GM08714 (cell line): ENCODE measurements around the gene HCAR1.

ENCODE experiments used
- H3K4me3 ChIP-seq: fragments of 200-500 bp; sonication (Bioruptor generic); 2 replicates; pipeline ENCODE4 v1.5.1; 2014; ENCODE audit warnings: mild to moderate bottlenecking, low read length, inconsistent platforms
- ZNF274 ChIP-seq: IDR thresholded peaks from 2 replicates; pipeline ENCODE4 v1.6.1; 2012; ENCODE audit warnings: mild to moderate bottlenecking, low read depth, low read length

HCAR1 gene, protein sequence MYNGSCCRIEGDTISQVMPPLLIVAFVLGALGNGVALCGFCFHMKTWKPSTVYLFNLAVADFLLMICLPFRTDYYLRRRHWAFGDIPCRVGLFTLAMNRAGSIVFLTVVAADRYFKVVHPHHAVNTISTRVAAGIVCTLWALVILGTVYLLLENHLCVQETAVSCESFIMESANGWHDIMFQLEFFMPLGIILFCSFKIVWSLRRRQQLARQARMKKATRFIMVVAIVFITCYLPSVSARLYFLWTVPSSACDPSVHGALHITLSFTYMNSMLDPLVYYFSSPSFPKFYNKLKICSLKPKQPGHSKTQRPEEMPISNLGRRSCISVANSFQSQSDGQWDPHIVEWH

DNA sequence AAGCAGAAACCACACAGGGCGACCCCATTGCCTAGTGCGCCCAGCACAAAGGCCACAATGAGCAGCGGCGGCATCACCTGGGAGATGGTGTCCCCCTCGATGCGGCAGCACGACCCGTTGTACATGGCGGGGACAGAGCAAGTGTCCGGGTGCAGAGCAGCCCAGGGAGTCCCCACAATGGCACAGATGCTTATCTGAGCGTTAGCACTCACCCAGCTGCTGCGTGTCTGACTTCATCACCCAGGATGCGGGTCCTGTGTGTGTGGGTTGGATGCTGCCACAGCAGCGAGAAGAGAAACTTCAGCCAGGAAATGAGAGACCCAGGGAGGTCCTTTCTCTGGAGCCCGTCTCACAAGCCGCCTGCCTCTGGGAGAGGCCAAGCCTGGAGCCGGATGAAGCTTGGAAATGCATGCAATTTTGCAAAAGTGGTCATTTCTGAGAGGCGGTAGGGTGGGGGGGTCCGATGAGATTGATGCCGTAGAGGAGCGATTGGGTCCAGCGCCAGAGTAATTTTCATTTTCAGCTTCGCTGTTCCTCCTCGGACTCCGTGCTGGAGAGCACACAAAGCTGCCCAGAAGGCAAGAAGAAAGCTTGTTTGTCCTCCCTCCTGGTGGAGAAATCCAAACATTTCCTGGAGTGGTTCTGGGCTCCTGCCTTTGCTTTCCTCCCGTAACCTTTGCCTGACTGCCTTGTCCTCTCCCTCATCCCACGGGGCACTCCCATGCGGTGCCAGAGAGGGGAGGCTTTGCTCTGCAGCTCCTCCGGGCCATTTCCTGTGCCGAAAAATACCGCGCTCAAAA lies at the start of gene HCAR1:
HCAR1 (minus strand) TSS at position 630 of the 800 bp plus-strand sequence; CDS start at position 125, 505 bp downstream.
- H3K4me3 ChIP-seq, result peak within 1 kb of the TSS; percentile 29; the same call in 1 of the 2 replicates
- TF ChIP-seq ZNF274, result no peak

DNA sequence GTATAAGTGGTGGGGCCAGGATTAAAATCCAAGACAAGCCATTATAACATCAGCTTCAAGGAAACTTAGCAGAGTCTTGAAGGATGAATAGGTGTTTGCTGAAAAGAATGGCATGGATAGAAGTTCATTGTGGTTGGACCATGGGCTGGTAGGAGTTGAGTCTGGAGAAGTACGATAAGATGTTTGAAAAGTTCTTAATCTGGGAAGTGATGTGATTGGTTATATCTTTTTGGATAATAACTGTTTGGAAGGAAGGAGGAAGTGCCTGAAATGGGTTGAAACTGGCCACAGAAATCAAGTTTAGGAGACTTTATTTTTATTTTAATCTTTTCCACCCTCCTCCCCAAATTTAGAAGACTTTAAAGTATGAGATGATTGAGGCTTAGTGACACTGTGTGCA lies 26.9 kb upstream of the HCAR1 start:
- H3K4me3 ChIP-seq, result no peak overlapping the region

DNA sequence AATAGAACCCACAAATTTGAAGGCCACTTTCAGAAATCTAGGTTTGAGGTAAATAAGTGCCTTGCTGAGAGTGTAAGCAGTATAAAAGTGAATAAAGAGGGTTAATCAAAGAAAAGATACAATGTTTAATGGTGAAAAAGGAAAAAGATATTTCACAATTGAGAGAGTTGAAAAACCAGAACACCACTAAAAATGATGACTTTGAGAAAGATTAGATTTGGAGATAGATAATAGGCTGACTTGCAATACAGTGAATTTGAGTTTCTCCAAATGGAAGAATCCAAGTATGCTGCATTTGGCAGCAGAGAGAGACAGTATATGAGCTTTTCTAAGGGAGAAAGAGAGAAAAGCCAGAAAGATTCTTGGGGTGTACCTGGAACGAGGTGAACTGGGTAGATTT lies 24.1 kb upstream of the HCAR1 start:
- no peak for TF ChIP-seq ZNF274
- no peak overlapping the region for H3K4me3 ChIP-seq

More for the DNA sequence above, 26.9 kb upstream of the HCAR1 start:
- no peak for TF ChIP-seq ZNF274

DNA sequence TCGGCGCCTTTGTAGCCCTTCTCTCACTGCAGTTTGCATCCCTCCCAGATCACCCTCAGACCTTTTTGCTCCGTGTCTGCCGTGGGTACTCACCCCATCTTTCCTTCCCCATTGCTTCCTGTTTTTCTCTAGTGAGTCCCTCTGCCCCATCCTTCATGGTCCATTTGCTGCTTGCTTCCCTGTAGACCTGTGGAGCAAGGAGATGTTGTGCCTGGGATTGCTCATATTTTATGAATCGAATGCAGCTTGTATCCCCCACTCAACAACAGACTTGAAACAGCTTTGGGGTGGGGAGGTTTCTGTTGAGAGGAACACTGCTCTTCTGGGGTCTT lies 22.6 kb upstream of the HCAR1 start:
- no peak for TF ChIP-seq ZNF274
- H3K4me3 ChIP-seq, result peak overlapping the region; percentile 73

DNA sequence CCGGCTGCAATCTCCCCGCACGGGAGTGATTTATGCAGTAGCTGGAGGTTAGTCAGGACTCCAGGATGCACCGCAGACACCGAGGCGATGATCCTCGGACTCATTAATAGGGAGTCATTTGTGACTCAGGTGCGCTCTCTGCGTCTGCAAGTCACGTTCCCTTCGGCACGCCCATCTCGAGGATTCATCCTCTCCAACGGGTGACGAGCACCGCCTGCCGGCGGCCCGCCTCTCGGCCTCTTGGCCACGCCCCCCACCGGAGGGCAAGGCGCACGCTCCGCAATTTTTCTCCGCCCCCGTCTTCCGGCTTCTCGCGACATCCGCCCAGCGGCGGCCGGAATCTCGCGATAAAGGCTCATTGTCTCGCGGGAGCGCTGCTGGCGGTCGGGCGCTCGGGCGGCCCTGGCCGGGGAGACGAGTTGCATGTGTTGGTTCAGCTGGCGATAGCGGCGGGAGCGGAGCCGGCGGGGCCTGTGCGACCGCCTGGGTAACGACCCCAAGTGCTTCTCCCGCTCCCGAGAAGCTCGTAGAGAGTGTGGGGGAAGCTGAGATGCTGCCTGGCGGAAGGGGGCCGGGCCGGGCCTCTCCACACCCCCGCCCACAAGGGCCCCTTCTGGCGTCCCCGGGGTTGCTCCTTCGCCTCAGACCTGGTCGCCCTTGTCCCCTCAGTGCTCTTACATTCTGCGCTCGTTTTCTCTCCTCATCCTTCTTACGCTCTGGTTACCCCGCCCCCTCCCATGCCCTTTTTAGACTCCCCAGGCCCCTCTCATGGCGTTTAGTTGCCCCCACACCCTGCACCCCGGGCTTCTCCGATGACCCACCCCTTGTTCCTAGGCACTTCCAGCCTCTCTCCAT lies 22.0 kb upstream of the HCAR1 start, which contains the start of gene DENR:
DENR (plus strand) TSS at position 361 of the 855 bp plus-strand sequence. CDS start 878 bp downstream, outside the sequence.
- H3K4me3 ChIP-seq, result peak within 1 kb of the TSS; percentile 73
- no peak for TF ChIP-seq ZNF274

DNA sequence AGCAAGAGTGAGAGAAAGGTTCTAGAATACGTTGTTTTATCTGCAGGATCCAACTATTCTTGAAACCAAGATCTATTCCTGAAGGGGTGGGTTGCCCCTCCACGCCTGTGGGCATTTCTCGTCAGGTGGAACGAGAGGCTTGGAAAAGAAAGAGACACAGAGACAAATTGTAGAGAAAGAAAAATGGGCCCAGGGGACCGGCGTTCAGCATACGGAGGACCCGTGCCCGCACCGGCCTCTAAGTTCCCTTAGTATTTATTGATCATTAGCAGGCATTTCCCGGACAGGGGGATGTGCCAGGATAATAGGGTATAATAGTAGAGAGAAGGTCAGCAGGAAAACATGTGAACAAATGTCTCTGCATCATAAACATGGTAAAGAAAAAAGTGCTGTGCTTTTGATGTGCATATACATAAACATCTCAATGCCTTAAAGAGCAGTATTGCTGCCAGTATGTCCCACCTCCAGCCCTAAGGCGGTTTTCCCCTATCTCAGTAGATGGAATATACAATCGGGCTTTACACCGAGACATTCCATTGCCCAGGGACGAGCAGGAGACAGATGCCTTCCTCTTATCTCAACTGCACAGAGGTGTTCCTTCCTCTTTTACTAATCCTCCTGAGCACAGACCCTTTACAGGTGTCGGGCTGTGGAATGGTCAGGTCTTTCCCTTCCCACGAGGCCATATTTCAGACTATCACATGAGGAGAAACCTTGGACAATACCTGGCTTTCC lies 20.3 kb upstream of the HCAR1 start:
- H3K4me3 ChIP-seq, result peak overlapping the region; percentile 42; the same call in 1 of the 2 replicates

DNA sequence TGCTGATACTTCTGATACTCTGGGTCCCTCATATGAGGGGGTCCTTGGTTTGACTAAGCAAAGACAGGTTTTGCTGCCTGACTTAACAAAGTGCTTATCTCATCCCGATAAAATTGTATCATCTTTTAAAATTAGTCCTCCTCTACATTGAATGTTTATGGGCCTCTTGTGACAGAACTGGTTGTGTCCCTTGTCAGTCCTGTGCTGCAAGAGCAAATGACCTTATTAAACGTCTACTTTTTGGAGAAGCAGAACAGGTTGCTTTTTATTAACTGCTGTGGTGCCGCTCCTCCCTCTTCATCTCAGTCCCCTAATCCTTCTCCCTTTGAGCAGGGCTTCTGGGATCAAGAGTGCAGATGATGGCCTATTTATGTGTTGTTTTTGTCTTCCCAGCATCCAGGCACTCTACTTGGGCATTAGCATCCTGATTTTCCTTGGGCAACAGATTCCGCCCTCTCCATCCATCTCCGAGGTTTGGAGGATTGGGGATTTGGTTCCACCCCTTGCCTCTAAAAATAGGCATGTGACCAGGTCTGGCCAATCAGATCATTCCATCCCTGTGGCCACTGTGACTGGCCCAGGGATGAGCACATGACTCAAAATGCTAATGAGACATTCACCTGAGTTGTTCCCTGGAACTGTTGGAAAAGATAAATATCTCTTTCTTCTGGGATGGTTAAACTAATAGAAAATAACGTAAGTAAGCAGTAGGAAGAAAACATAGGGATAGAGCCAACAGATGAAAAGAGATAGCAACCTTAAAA lies 19.1 kb upstream of the HCAR1 start:
- H3K4me3 ChIP-seq, result no peak overlapping the region
- no peak for TF ChIP-seq ZNF274

DNA sequence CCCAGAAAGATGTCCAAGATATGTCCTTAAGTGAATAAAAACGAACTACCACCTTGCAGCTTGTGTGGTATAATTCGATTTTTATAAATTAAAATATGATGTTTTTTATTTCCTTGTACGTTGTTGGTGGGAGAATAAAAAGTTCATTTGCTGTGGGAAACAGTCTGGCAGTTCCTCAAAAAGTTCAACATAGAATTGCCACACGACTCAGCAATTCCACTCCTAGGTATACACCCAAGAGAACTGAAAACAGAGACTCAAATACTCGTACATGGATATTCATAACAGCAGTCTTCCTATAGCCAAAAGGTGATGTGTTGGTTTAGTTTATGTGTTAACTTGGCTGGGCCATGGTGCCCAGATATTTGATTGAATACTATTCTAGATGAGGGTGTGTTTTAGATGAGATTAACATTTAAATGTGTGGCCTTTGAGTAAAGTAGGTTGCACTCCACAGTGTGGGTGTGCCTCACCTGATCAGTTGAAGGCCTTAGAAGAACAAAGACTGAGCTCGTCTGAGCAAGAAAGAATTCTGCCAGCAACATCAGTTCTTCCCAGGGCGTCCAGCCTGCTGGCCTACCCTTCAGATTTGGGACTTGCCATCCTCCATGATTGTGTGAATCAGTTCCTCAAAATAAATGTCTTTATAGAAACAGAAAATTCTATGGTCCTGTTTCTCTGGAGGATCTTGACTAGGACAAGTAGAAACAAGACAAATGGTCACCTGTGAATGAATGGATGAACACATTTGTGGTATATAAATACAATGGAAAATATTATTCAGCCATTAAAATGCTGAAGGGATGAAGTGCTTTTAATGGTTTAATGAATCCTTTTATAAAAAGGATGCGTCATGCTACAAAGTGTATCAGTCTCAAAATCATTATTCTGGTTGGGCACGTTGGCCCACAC lies 16.8 kb upstream of the HCAR1 start:
- TF ChIP-seq ZNF274, result no peak
- H3K4me3 ChIP-seq, result no peak overlapping the region

DNA sequence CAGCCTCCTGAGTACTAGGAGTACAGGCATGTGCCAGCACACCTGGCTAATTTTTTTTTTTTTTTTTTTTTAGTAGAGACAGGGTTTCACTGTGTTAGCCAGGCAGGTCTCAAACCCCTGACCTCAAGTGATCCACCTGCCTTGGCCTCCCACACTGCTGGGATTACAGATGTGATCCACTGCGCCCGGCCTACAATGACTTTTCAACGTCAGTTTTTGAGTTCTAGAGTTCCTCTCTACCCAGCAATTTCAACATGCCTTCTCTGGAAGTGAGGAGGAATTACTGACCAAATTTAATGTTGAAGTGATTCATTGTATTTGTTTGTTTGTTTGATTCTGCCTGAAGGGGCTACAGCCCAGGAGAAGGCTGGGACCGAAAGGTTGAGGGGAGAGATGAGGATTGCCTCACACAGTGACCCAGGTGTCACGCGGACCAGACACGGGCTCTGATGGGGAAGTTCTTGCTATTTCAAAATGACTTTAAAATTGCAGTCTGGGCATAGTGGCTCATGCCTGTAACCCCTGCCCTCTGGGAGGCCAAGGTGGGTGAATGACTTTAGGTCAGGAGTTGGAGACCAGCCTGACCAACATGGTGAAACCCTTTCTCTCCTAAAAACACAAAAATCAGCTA lies 13.4 kb upstream of the HCAR1 start:
- no peak for TF ChIP-seq ZNF274
- no peak overlapping the region for H3K4me3 ChIP-seq

DNA sequence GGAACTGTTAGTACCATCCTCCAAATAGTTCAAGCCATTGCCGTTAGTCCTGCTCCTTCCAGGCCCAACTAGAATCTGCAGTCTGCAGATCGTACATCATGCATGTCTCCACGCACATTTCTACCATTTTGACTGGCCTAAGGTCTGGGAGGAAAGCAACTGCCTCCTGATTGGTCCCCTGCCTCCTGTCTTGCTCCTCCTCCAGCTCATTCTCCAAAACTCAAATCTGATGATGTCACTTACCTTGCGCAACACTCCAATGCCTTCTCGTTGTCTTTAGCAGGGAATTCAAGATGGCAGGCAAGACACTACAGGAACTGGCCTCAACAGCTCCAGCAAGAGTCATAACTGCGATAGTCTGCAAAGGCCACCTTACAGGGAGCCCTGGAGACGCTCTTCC lies 9.7 kb upstream of the HCAR1 start:
- TF ChIP-seq ZNF274, result no peak

DNA sequence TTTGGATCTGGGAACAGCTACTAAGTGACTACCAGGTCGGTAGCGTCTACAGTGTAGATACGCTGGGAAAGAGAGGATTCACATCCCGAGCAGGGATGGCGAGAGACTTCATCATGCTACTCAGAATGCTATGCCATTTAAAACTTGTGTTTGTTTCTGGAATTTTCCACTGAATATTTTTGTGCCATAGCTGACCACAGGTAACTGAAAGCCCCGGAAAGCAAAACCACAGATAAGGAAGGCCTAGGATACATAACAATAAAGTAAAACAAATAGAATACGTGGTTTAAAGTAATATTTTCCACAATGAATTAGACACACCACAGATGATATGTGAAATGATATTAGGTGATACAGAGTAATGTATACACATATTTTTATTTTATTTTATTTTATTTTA lies 7.9 kb upstream of the HCAR1 start:
- TF ChIP-seq ZNF274, result no peak
- H3K4me3 ChIP-seq, result no peak overlapping the region

More for the DNA sequence above, 9.7 kb upstream of the HCAR1 start:
- no peak overlapping the region for H3K4me3 ChIP-seq
